Activated CD8-positive, alpha-beta memory T cell treated with anti-CD3 and anti-CD28 coated beads for 48 hours (primary cell): ENCODE results near the gene POLE.

Source experiments
- DNase-seq, 3 experiments: peaks; one replicate each; pipeline ENCODE4 v3.0.0-alpha.2; 2020; ENCODE audit warnings: low read depth in 2 of 3, low spot score in 2 of 3

The POLE gene

GRCh38 chr12:132580701-132581292, 106.3 kb downstream of the POLE start:
- DNase-seq, result no peak

GRCh38 chr12:132579744-132580143, 107.4 kb downstream of the POLE start:
- no peak for DNase-seq

DNA sequence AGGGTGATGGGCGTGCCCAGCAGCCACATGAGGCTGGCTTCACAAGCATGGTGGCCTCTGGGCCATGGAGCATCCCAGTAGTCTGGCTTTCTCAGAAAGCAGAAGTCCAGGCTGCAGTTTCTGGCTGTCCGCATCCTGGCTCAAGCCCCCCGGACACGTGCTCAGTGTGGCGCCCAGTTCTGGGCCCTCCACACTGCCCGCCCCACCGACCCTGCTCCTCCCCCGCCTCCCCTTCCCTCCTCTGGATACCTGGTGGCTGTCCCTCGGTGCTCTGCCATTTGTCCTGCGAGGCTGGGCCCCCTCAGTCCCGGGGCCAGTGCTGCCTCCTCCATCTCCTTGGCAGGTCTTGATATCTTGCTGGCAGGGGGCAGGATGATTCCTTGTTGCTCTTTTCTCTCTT, 108.3 kb downstream of the POLE start:
- no peak for DNase-seq

DNA sequence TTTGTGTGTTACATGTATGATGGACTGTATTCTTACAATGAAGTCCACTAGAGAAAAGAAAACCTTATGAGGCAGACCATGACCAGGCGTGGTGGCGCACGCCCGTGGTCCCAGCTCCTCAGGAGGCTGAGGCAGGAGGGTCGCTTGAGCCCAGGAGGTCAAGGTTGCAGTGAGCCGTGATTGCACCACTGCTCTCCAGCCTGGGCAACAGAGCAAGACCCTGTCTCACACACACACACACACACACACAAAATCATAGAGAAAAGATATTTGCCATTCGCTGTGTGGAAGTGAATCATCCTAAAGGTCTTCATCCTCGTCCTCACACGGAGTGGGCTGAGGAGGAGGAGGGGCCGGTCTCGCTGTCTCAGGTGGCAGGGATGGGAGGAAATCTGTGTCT, 109.0 kb downstream of the POLE start:
- DNase-seq, result no peak

GRCh38 chr12:132577191-132577920, 109.8 kb downstream of the POLE start:
- DNase-seq, result no peak

DNA sequence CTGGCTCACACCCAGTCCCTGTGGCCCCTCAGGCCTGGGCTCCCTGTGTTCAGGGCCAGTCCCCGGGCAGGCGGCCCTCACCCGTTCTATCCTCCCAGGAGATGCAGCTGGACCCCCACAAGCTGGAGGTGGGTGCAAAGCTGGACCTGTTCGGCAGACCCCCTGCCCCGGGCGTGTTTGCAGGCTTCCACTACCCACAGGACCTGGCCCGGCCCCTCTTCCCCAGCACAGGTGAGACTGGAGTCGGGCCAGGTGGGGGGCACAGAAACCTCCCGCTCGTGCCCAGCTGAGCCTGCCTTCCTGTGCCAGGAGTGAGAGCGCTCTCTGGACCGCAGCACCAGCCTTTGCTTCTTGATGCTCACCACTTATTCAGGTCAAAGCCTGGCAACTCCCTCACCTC, 110.4 kb downstream of the POLE start:
- no peak for DNase-seq

DNA sequence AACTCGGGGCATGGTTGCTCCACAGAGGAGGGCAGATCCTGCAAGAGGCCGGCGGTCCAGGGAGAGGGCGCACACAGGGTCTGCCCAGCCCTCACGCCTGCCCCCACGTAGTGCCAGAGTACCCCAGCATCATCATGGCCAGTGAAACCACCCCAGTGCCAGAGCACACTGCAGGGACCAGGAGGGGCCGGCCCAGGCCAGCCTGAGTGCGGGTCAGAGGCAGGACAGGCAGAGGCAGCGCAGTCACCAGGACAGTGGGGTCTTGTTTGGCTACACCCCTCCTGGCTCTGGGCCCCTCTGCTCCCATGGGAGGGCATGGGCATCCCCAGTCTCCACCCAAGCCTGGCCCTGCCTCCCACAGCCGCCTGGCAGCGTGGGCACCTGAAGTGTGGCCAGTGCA, 111.5 kb downstream of the POLE start:
- no peak for DNase-seq

GRCh38 chr12:132574271-132574996, 112.7 kb downstream of the POLE start:
- no peak for DNase-seq
